NT2/D1 (cell line): ENCODE data around the gene ACAN.
A peak's percentile ranks its signal among the peaks of the same experiment; 100 is the strongest.

Source experiments
- DNase-seq: peaks from one replicate; pipeline ENCODE4 v3.0.0-alpha.2; 2011; ENCODE audit warnings: low read depth, low spot score
- H3K27me3 ChIP-seq: 2 replicates; pipeline ENCODE4 v1.6.0; 2011; ENCODE audit warnings: mild to moderate bottlenecking; ENCODE audit not compliant: insufficient read length, insufficient read depth
- H3K36me3 ChIP-seq: 2 replicates; pipeline ENCODE4 v1.6.1; 2011; ENCODE audit warnings: mild to moderate bottlenecking, low read length, mixed read lengths; ENCODE audit not compliant: insufficient read depth, insufficient read length
- H3K4me1 ChIP-seq: 2 replicates; pipeline ENCODE4 v1.5.1; 2011; ENCODE audit not compliant: insufficient read depth, insufficient read length
- H3K4me3 ChIP-seq: 2 replicates; pipeline ENCODE4 v1.5.1; 2011; ENCODE audit warnings: low read depth; ENCODE audit not compliant: insufficient read length
- H3K9ac ChIP-seq: 2 replicates; pipeline ENCODE4 v1.6.0; 2011; ENCODE audit warnings: low read depth; ENCODE audit not compliant: insufficient read length
- H3K9me3 ChIP-seq: 2 replicates; pipeline ENCODE4 v1.5.1; 2011; ENCODE audit warnings: mild to moderate bottlenecking, low read length; ENCODE audit not compliant: insufficient read depth
- SUZ12 ChIP-seq: IDR thresholded peaks from 2 replicates; pipeline ENCODE4 v1.6.1; 2011; ENCODE audit not compliant: insufficient read length, insufficient read depth; ENCODE audit errors: extremely low read depth
- YY1 ChIP-seq: IDR thresholded peaks from 2 replicates; pipeline ENCODE4 v1.6.1; 2011; ENCODE audit not compliant: insufficient read length, insufficient read depth
- ZNF274 ChIP-seq: IDR thresholded peaks from 2 replicates; pipeline ENCODE4 v1.6.1; 2011; ENCODE audit warnings: mild to moderate bottlenecking, low read depth, low read length

The ACAN gene

DNA sequence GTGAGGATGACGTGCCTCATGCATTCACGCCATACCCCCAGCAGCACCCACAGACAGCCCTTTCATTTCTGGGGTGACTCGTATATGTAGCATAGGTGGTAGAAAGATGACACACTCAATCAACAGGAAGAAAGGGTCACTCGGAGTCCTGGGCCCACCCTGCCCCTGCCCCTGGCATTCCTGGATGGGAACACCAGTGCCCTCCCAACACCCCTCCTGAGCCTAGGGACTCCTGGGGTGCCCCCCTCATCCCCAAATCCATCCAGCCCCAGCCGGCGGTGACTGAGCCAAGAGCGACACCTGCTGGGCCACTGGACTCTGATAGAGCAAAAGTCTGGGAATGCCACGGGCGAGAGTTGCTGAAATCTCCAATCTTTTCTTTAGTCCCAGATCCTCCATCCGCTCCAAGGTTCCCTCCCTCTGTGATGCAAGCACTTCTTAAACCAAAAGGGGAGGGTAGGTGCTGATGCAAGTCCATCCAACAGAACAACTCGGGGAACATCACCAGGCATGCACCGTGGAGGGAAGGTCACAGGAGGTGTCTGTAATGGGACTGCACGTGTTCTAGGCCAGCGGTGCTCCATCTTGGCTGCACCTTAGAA lies 31.1 kb downstream of the ACAN start:
- no peak overlapping the region for H3K9ac ChIP-seq
- TF ChIP-seq SUZ12, result no peak
- no peak for TF ChIP-seq ZNF274
- no peak for TF ChIP-seq YY1
- H3K36me3 ChIP-seq, result peaks cover 5% of the 10 kb centered on the region
- H3K9me3 ChIP-seq, result no peaks in the 10 kb centered on the region
- peaks cover 6% of the 10 kb centered on the region for H3K4me1 ChIP-seq
- H3K27me3 ChIP-seq, result no peaks in the 10 kb centered on the region
- H3K4me3 ChIP-seq, result no peak overlapping the region
- DNase-seq, result peak; percentile 35

GRCh38 chr15:88835119-88835518 lies 31.9 kb downstream of the ACAN start:
- no peak overlapping the region for H3K9ac ChIP-seq
- no peak for DNase-seq
- H3K4me3 ChIP-seq, result no peak overlapping the region
- H3K36me3 ChIP-seq, result peaks cover 5% of the 10 kb centered on the region
- H3K9me3 ChIP-seq, result no peaks in the 10 kb centered on the region
- TF ChIP-seq YY1 (no peak), ZNF274 (no peak), SUZ12 (no peak)
- peaks cover 6% of the 10 kb centered on the region for H3K4me1 ChIP-seq
- H3K27me3 ChIP-seq, result no peaks in the 10 kb centered on the region

GRCh38 chr15:88835646-88836045 lies 32.4 kb downstream of the ACAN start:
- no peak for DNase-seq
- no peaks in the 10 kb centered on the region for H3K9me3 ChIP-seq
- no peak overlapping the region for H3K4me3 ChIP-seq
- H3K4me1 ChIP-seq, result peaks cover 6% of the 10 kb centered on the region
- no peak for TF ChIP-seq SUZ12
- no peak for TF ChIP-seq YY1
- TF ChIP-seq ZNF274, result no peak
- no peaks in the 10 kb centered on the region for H3K27me3 ChIP-seq
- peaks cover 5% of the 10 kb centered on the region for H3K36me3 ChIP-seq
- no peak overlapping the region for H3K9ac ChIP-seq

DNA sequence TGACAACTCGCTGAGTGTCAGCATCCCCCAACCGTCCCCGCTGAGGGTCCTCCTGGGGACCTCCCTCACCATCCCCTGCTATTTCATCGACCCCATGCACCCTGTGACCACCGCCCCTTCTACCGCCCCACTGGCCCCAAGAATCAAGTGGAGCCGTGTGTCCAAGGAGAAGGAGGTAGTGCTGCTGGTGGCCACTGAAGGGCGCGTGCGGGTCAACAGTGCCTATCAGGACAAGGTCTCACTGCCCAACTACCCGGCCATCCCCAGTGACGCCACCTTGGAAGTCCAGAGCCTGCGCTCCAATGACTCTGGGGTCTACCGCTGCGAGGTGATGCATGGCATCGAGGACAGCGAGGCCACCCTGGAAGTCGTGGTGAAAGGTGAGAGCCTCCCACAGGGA lies 35.4 kb downstream of the ACAN start:
- TF ChIP-seq SUZ12 (no peak), YY1 (no peak), ZNF274 (no peak)
- Histone ChIP-seq H3K9ac (no peak overlapping the region), H3K27me3 (no peaks in the 10 kb centered on the region), H3K4me3 (no peak overlapping the region), H3K4me1 (peaks cover 9% of the 10 kb centered on the region), H3K9me3 (no peaks in the 10 kb centered on the region), H3K36me3 (peaks cover 5% of the 10 kb centered on the region)
- no peak for DNase-seq

- no peaks in the 10 kb centered on the region for H3K9me3 ChIP-seq
- H3K27me3 ChIP-seq, result no peaks in the 10 kb centered on the region
- no peak overlapping the region for H3K9ac ChIP-seq
- H3K36me3 ChIP-seq, result peaks cover 5% of the 10 kb centered on the region
- peaks cover 7% of the 10 kb centered on the region for H3K4me1 ChIP-seq
- TF ChIP-seq YY1 (no peak), SUZ12 (no peak), ZNF274 (no peak)
- H3K4me3 ChIP-seq, result no peak overlapping the region
- DNase-seq, result no peak
Observed at GRCh38 chr15:88839146-88839545, 35.9 kb downstream of the ACAN start.

DNA sequence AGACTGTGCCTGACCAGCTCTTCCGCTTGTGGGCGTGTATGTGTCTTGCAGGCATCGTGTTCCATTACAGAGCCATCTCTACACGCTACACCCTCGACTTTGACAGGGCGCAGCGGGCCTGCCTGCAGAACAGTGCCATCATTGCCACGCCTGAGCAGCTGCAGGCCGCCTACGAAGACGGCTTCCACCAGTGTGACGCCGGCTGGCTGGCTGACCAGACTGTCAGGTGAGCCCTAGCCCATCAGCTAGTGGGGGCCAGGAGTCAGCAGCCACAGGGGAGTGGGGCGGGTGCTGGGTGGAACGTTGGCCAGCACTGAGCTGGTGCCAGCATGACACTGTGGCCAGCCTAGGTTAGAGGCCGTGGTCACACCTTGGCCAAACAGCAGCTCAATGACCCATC lies 36.7 kb downstream of the ACAN start:
- peaks cover 5% of the 10 kb centered on the region for H3K36me3 ChIP-seq
- TF ChIP-seq SUZ12 (no peak), YY1 (no peak), ZNF274 (no peak)
- no peak overlapping the region for H3K9ac ChIP-seq
- no peaks in the 10 kb centered on the region for H3K27me3 ChIP-seq
- H3K9me3 ChIP-seq, result no peaks in the 10 kb centered on the region
- peaks cover 3% of the 10 kb centered on the region for H3K4me1 ChIP-seq
- H3K4me3 ChIP-seq, result no peak overlapping the region
- DNase-seq, result no peak

DNA sequence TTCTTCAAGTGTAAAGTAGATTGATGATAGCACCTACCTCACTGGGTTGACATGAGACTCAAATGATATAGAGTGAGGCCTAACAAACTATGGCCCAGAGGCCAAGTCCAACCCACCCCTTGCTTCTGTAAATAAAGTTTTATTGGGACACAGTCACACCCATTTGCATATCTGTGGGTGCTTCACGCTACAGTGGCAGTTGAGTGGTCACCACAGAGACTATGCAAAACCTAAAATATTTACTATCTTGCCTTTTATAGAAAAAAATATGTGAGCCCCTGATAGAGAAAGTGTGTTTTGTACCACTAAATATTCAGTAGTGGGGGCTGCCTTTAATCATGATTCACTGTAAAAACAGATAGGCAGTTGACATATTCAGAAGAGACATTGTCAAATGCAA lies 38.0 kb downstream of the ACAN start:
- Histone ChIP-seq H3K4me1 (peaks cover 3% of the 10 kb centered on the region), H3K27me3 (no peaks in the 10 kb centered on the region), H3K9ac (no peak overlapping the region), H3K9me3 (no peaks in the 10 kb centered on the region), H3K4me3 (no peak overlapping the region), H3K36me3 (peaks cover 9% of the 10 kb centered on the region)
- DNase-seq, result no peak
- TF ChIP-seq YY1 (no peak), SUZ12 (no peak), ZNF274 (no peak)

GRCh38 chr15:88842156-88842555 lies 38.9 kb downstream of the ACAN start:
- Histone ChIP-seq H3K4me3 (no peak overlapping the region), H3K36me3 (peaks cover 9% of the 10 kb centered on the region), H3K9ac (no peak overlapping the region), H3K4me1 (peaks cover 3% of the 10 kb centered on the region), H3K9me3 (no peaks in the 10 kb centered on the region), H3K27me3 (no peaks in the 10 kb centered on the region)
- DNase-seq, result no peak
- TF ChIP-seq ZNF274 (no peak), YY1 (no peak)
